Kidney epithelial cell (primary cell): Measurements from ENCODE around the gene PRR15L. TPM values are rescaled to one million over a fixed set of nuclear protein-coding genes. Genes with fewer than 3 reads are reported as not detected.

ENCODE experiments used
- DNase-seq: peaks from one replicate; pipeline ENCODE4 v3.0.0-alpha.2; 2010; ENCODE audit warnings: low read depth
- H3K27me3 ChIP-seq: 2 replicates; pipeline ENCODE4 v1.6.0; 2011; ENCODE audit warnings: low read length; ENCODE audit not compliant: control insufficient read depth, insufficient read depth
- H3K36me3 ChIP-seq: 2 replicates; pipeline ENCODE4 v1.5.1; 2011; ENCODE audit warnings: low read length; ENCODE audit not compliant: control insufficient read depth, insufficient read depth
- H3K4me3 ChIP-seq: 2 replicates; pipeline ENCODE4 v1.5.1; 2011; ENCODE audit warnings: low read depth, mild to moderate bottlenecking, control low read depth, low read length
- total RNA-seq: library from RNA; depleted of rRNA; stranded (reverse); fragments of >200 nt; gene quantifications from 2 replicates; pipeline ENCODE4 v1.2.3, GENCODE V29; 2015
- TF ChIP-seq, protein P1 (sequence below): IDR thresholded peaks from 2 replicates; pipeline ENCODE4 v1.5.1; 2011; ENCODE audit warnings: mild to moderate bottlenecking, moderate library complexity, low read length, control low read depth, inconsistent platforms; ENCODE audit not compliant: insufficient read depth, poor library complexity, severe bottlenecking

The PRR15L gene
- total RNA-seq, 1 donor from 2014 or later, result 0.92 TPM

DNA sequence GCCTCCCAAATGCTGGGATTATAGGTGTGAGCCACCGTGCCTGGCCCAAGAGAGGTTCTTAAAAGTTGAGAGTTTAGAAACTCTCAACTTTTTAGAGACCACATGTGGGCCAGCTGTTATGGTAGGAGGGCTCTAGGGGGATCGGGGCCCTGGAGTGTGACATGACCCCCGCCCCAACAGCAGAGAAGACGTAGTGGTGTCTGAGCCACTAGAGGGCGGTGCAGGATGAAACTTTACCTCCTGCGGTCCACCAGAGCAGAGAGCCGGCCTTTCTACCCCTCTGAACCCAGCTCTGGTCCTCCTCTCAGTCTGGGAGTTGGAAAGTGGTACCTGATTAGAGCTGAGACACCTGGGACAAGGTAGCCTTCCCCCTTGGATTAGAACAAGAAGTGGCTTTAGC lies 20.6 kb upstream of the PRR15L start:
- H3K27me3 ChIP-seq, result no peaks in the 10 kb centered on the region
- TF ChIP-seq, protein P1, sequence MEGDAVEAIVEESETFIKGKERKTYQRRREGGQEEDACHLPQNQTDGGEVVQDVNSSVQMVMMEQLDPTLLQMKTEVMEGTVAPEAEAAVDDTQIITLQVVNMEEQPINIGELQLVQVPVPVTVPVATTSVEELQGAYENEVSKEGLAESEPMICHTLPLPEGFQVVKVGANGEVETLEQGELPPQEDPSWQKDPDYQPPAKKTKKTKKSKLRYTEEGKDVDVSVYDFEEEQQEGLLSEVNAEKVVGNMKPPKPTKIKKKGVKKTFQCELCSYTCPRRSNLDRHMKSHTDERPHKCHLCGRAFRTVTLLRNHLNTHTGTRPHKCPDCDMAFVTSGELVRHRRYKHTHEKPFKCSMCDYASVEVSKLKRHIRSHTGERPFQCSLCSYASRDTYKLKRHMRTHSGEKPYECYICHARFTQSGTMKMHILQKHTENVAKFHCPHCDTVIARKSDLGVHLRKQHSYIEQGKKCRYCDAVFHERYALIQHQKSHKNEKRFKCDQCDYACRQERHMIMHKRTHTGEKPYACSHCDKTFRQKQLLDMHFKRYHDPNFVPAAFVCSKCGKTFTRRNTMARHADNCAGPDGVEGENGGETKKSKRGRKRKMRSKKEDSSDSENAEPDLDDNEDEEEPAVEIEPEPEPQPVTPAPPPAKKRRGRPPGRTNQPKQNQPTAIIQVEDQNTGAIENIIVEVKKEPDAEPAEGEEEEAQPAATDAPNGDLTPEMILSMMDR, result peak; percentile 84
- H3K4me3 ChIP-seq, result no peak overlapping the region
- no peak for DNase-seq
- H3K36me3 ChIP-seq, result peaks cover 5% of the 10 kb centered on the region

DNA sequence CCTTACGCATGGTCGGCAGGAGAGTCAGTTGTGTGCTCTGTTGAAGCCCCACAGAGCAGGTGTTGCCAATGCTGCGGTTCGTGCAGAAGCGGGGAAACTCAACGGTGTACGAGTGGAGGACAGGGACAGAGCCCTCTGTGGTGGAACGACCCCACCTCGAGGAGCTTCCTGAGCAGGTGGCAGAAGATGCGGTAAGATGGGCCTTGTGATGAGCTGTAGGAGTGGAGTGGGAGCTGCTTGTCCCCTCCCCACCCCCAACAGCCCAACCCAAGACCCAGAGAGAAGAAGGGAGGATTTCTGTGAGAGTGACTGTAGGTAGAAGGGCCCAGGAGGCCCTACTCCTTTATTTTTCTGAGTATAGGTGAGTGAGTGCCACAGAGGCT lies 18.1 kb upstream of the PRR15L start:
- Histone ChIP-seq H3K27me3 (no peaks in the 10 kb centered on the region), H3K4me3 (no peak overlapping the region), H3K36me3 (peaks cover 2% of the 10 kb centered on the region)
- no peak for DNase-seq
- TF ChIP-seq, protein P1, result no peak

DNA sequence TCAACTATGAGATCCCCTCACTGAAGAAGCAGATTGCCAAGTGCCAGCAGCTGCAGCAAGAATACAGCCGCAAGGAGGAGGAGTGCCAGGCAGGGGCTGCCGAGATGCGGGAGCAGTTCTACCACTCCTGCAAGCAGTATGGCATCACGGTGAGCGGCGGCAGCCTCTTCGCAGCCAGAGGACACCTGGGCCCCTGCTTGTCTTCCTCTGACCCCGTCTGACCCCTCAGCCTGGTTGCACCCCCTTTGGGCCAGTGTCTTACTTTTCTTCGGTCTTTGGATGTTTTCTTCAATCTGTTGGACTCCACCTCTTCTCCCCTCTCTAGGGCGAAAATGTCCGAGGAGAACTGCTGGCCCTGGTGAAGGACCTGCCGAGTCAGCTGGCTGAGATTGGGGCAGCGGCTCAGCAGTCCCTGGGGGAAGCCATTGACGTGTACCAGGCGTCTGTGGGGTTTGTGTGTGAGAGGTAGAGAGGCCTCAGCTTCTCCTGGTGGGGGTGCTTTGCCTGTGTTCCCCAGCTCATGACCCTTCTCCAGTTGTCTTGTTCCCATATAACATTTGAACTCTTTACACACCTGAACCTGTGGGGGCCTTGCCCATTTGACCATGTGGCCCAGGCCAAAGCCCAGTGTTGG lies 17.6 kb upstream of the PRR15L start:
- TF ChIP-seq, protein P1, result no peak
- DNase-seq, result no peak
- H3K36me3 ChIP-seq, result peaks cover under 1% of the 10 kb centered on the region
- no peak overlapping the region for H3K4me3 ChIP-seq
- no peaks in the 10 kb centered on the region for H3K27me3 ChIP-seq

DNA sequence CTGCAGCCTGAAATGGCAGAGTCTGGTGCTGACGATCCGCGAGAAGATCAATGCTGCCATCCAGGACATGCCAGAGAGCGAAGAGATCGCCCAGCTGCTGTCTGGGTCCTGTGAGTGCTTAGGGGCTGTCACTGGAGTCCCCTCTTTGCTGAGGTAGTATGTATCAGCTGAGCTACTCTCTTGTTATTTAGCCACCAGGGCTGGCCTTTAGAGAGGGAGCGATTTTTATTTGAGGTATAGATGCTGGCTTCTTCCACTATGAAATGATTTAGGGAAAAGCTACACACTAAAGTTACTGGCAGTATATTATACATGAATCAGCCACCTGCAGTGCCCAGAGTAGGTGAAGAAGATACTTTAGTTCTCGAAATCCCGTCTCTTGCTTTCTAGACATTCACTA lies 15.9 kb upstream of the PRR15L start:
- Histone ChIP-seq H3K4me3 (no peak overlapping the region), H3K36me3 (no peaks in the 10 kb centered on the region), H3K27me3 (no peaks in the 10 kb centered on the region)
- DNase-seq, result no peak
- TF ChIP-seq, protein P1, result no peak

DNA sequence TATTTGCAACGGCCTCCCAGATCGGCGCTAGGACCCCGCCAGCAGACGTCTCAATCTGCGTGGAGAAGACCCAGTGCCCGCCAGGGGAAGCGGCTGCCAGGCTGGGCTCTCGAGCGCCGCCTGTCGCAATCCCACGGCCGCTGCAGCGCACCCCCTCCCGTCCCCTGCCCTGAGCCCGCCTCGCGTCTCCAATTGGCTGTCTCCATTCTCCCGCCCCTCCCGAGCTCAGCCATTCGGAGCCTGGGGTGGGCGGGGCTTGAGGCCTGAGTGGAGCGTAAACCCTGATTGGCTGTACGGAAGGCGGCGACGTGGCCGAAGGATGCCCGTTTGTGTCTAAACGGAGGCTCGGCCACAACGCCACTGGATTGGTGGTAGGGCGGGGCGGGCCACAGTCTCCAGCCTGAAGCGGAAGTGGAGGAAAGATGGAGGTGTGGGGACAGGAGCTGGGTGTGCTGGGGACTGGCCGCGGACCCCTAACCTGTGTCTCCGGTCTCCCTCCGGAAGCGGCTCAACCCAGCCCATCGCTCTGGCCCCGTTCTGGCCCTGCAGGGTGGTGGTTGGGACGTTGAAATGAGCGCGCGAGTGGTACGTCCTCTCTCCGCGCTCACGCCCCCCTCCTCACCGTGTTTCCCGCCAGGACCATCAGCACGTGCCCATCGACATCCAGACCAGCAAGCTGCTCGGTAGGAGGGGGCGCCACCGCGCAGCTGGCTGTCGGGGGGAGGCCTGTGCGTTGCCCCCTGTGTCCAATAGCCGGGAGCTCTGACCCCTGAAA lies 13.2 kb upstream of the PRR15L start, which contains the start of gene CDK5RAP3:
Gene CDK5RAP3, plus strand, starts transcription at position 389 of the 775 bp plus-strand sequence. Its CDS starts 34 bp downstream, at position 423.
- peak; percentile 94 for DNase-seq
- TF ChIP-seq, protein P1, result peak; percentile 94
- H3K36me3 ChIP-seq, result no peaks in the 10 kb centered on the region

More for the DNA sequence above, 13.2 kb upstream of the PRR15L start, which contains the start of gene CDK5RAP3:
- H3K4me3 ChIP-seq, result peak within 1 kb of the TSS; percentile 84
- H3K27me3 ChIP-seq, result no peaks in the 10 kb centered on the region
